Spleen (tissue), 7 donors: ENCODE measurements around the gene TLCD3A.

Experiments
- CTCF ChIP-seq, 11 experiments: fragments of 200-600 bp in 7 of 11; fragments of 450-650 bp in 4 of 11; sonication (generic) in 4 of 11; IDR thresholded peaks in 8 of 11; conservative IDR thresholded peaks in 3 of 11; 1 replicate in 7 of 11; 2 replicates in 4 of 11; pipeline versions ENCODE4 v1.4.0 to v1.8.0; 2016 to 2021; ENCODE audit warnings: antibody characterized with exemption in 11 of 11, inconsistent platforms in 4 of 11, mild to moderate bottlenecking in 1 of 11
- POLR2A ChIP-seq, 3 donors: fragments of 450-650 bp; IDR thresholded peaks; one replicate each; pipeline ENCODE4 v1.5.1; 2017; ENCODE audit warnings: antibody characterized with exemption in 3 of 3, mild to moderate bottlenecking in 1 of 3
- donor health status: DM: no; HTN: no; CAD: no; lungs with moderate emphysema.
- donor health status: DM: no; HTN: no; CAD: no.
- donor health status: DM: no; HTN: no; CAD: no.

GRCh38 chr17:693791-694638, 38.4 kb upstream of the TLCD3A start:
- TF ChIP-seq CTCF (IDR thresholded peaks at IDR 0.05 in 8 of 11, conservative IDR thresholded peaks at IDR 0.05 in 3 of 11) (no peak), POLR2A (IDR thresholded peaks at IDR 0.05) (no peak)
